Choroid plexus epithelial cell (primary cell): Measurements from ENCODE around the gene RAI1.
A peak's percentile ranks its signal among the peaks of the same experiment; 100 is the strongest.
"Not testable (repeated sequence)": the region's sequence is repeated elsewhere in the genome, so short reads cannot be mapped to it uniquely, and the experiment has no call there.

Experiments used
- DNase-seq: peaks from one replicate; pipeline ENCODE4 v3.0.0-alpha.2; 2010; ENCODE audit warnings: low read depth
- H3K4me3 ChIP-seq: 2 replicates; pipeline ENCODE4 v1.5.1; 2011; ENCODE audit warnings: low read depth, mild to moderate bottlenecking, control low read depth, low read length, moderate library complexity
- CTCF ChIP-seq: conservative IDR thresholded peaks from 2 replicates; pipeline ENCODE4 v1.5.1; 2011; ENCODE audit warnings: low read depth, mild to moderate bottlenecking, control low read depth, inconsistent platforms, low read length, moderate library complexity

The RAI1 gene

GRCh38 chr17:17681187-17681743 lies at the start of gene RAI1:
TSS of gene RAI1 (plus strand) at chr17:17681458. CDS start at chr17:17792949, 111,491 bp downstream.
- DNase-seq, result peak; percentile 83
- peak; percentile 29 for TF ChIP-seq CTCF
- H3K4me3 ChIP-seq, result peak within 1 kb of the TSS; percentile 74

GRCh38 chr17:17632690-17633089 lies 48.6 kb upstream of the RAI1 start:
- not testable (repeated sequence) for H3K4me3 ChIP-seq, DNase-seq

- no peak for DNase-seq
- TF ChIP-seq CTCF, result no peak
- no peak overlapping the region for H3K4me3 ChIP-seq
Measured at GRCh38 chr17:17633310-17633709, 47.9 kb upstream of the RAI1 start.

- no peak overlapping the region for H3K4me3 ChIP-seq
- DNase-seq, result no peak
- TF ChIP-seq CTCF, result no peak
Measured at GRCh38 chr17:17635126-17635525, 46.1 kb upstream of the RAI1 start.

- H3K4me3 ChIP-seq, DNase-seq: not testable (repeated sequence)
Measured at GRCh38 chr17:17635537-17636271, 45.6 kb upstream of the RAI1 start.

- DNase-seq, result peak; percentile 6
- no peak overlapping the region for H3K4me3 ChIP-seq
- no peak for TF ChIP-seq CTCF
Measured at GRCh38 chr17:17636272-17636885, 44.9 kb upstream of the RAI1 start.

- DNase-seq, result no peak
- H3K4me3 ChIP-seq, result no peak overlapping the region
- no peak for TF ChIP-seq CTCF
Measured at GRCh38 chr17:17638467-17638866, 42.8 kb upstream of the RAI1 start.

GRCh38 chr17:17639661-17640270 lies 41.5 kb upstream of the RAI1 start:
- H3K4me3 ChIP-seq, result not testable (repeated sequence)

More at GRCh38 chr17:17639661-17640270, 41.5 kb upstream of the RAI1 start:
- not testable (repeated sequence) for DNase-seq
